Measurements from ENCODE around the gene QRSL1. TPM values are rescaled to one million over a fixed set of nuclear protein-coding genes. Genes with fewer than 3 reads are reported as not detected.

QRSL1 gene
- total and polyA plus RNA-seq, 2 experiments from 2014 or later: 18.4 to 19.3 TPM

DNA sequence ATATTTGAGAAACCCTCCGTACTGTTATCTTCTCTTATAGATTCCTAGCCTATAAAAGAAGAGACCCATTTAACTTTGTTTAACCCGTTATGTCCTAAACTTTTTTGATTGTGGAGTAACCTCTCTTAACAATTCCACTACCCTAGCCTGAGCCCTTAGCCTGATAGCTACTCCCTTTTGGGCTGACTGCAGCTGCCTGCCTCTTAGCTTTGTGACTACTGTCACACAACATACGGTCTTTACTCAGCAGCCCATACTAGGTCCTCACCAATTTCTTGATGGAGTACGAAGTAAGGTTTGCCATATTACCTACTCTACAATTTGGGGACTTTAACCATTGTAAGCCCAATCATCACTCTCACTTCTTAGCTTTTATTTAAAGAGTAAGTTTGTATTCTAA, 72.7 kb downstream of the QRSL1 start:
- Mint-ChIP-seq H3K4me1 (peaks cover 11% of the 10 kb centered on the region), H3K4me3 (no peak overlapping the region), H3K9me3 (peaks cover 34% of the 10 kb centered on the region), H3K27ac (no peak overlapping the region), H3K36me3 (ENCODE audit: low read depth) (peaks cover 26% of the 10 kb centered on the region), H3K27me3 (ENCODE audit: insufficient read depth, low read depth, poor library complexity) (peaks cover 8% of the 10 kb centered on the region)
- no peaks in the 10 kb centered on the region for H3K79me2 ChIP-seq (replicated peaks; ENCODE audit: insufficient read depth)
- DNase-seq (ENCODE audit: low spot score) (no peak), ATAC-seq (no peak)
- no peaks in the 10 kb centered on the region for H4K20me1 ChIP-seq (replicated peaks; ENCODE audit: insufficient read depth)
- H3K27ac ChIP-seq (ENCODE audit: low read depth): no peak overlapping the region
- no peak overlapping the region for H3K4me2 ChIP-seq
- H2AFZ ChIP-seq: peak overlapping the region; percentile 56; the same call in 1 of the 2 replicates
- no peaks in the 10 kb centered on the region for H3K27me3 ChIP-seq (ENCODE audit: insufficient read depth)
- H3K4me1 ChIP-seq (ENCODE audit: insufficient read depth): peaks cover 12% of the 10 kb centered on the region
- no peaks in the 10 kb centered on the region for H3F3A ChIP-seq (replicated peaks; ENCODE audit: low read depth)
- no peak for TF ChIP-seq EZH2 (IDR thresholded peaks at IDR 0.05; ENCODE audit: low read depth, unreplicated experiment)
- TF ChIP-seq POLR2AphosphoS5 (IDR thresholded peaks at IDR 0.05; ENCODE audit: low read depth): no peak
- no peak for TF ChIP-seq ZNF331 (CRISPR knock-in tag; IDR thresholded peaks at IDR 0.05; ENCODE audit: low read depth)
- no peak for TF ChIP-seq NANOG (IDR thresholded peaks at IDR 0.05; ENCODE audit: borderline replicate concordance)
- no peak for TF ChIP-seq EZH2phosphoT487 (IDR thresholded peaks at IDR 0.05; ENCODE audit: unreplicated experiment)
- TF ChIP-seq STAT1 (IDR thresholded peaks at IDR 0.05; ENCODE audit: unreplicated experiment): no peak
- no peak for TF ChIP-seq ZNF462 (CRISPR knock-in tag; IDR thresholded peaks at IDR 0.05)
- TF ChIP-seq CREB1 (CRISPR knock-in tag; IDR thresholded peaks at IDR 0.05; ENCODE audit: low read depth): no peak
- no peak for TF ChIP-seq ETS1 (IDR thresholded peaks at IDR 0.05)
- no peak for TF ChIP-seq JUNB (IDR thresholded peaks at IDR 0.05; ENCODE audit: unreplicated experiment)
- TF ChIP-seq, protein P1, sequence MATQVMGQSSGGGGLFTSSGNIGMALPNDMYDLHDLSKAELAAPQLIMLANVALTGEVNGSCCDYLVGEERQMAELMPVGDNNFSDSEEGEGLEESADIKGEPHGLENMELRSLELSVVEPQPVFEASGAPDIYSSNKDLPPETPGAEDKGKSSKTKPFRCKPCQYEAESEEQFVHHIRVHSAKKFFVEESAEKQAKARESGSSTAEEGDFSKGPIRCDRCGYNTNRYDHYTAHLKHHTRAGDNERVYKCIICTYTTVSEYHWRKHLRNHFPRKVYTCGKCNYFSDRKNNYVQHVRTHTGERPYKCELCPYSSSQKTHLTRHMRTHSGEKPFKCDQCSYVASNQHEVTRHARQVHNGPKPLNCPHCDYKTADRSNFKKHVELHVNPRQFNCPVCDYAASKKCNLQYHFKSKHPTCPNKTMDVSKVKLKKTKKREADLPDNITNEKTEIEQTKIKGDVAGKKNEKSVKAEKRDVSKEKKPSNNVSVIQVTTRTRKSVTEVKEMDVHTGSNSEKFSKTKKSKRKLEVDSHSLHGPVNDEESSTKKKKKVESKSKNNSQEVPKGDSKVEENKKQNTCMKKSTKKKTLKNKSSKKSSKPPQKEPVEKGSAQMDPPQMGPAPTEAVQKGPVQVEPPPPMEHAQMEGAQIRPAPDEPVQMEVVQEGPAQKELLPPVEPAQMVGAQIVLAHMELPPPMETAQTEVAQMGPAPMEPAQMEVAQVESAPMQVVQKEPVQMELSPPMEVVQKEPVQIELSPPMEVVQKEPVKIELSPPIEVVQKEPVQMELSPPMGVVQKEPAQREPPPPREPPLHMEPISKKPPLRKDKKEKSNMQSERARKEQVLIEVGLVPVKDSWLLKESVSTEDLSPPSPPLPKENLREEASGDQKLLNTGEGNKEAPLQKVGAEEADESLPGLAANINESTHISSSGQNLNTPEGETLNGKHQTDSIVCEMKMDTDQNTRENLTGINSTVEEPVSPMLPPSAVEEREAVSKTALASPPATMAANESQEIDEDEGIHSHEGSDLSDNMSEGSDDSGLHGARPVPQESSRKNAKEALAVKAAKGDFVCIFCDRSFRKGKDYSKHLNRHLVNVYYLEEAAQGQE (IDR thresholded peaks at IDR 0.05; ENCODE audit: unreplicated experiment): no peak
- TF ChIP-seq ZNF114 (CRISPR knock-in tag; IDR thresholded peaks at IDR 0.05): no peak
- TF ChIP-seq CTCF (conservative IDR thresholded peaks at IDR 0.05; ENCODE audit: low read depth in 2 of 2): no peak
- no peak overlapping the region for H3K4me3 ChIP-seq
- 0 out of 2 replicates have a peak, but pooled peaks cover 5% of the 10 kb centered on the region for H3K9me2 ChIP-seq (ENCODE audit: insufficient read depth)
- no peaks in the 10 kb centered on the region; the same call in 1 of the 2 replicates for H3K36me3 ChIP-seq (ENCODE audit: insufficient read depth)
